BLaER1 (cell line): ENCODE measurements around the gene IDI2.
"Not testable (repeated sequence)": the region's sequence is repeated elsewhere in the genome, so short reads cannot be mapped to it uniquely, and the experiment has no call there.

ENCODE experiments used
- H3K27ac ChIP-seq: shearing (Covaris generic); formaldehyde crosslinking; 2 replicates; pipeline ENCODE4 v1.8.1; 2022
- H3K27me3 ChIP-seq: shearing (Covaris generic); formaldehyde crosslinking; 2 replicates; pipeline ENCODE4 v1.8.1; 2022
- H3K36me3 ChIP-seq: shearing (Covaris generic); formaldehyde crosslinking; 2 replicates; pipeline ENCODE4 v1.8.1; 2022
- H3K4me1 ChIP-seq: shearing (Covaris generic); formaldehyde crosslinking; 2 replicates; pipeline ENCODE4 v1.8.1; 2022
- H3K4me2 ChIP-seq: shearing (Covaris generic); formaldehyde crosslinking; 2 replicates; pipeline ENCODE4 v1.8.1; 2022
- H3K4me3 ChIP-seq: shearing (Covaris generic); formaldehyde crosslinking; 2 replicates; pipeline ENCODE4 v1.8.1; 2022
- H3K9ac ChIP-seq: shearing (Covaris generic); formaldehyde crosslinking; 2 replicates; pipeline ENCODE4 v1.8.1; 2022
- H3K9me3 ChIP-seq: shearing (Covaris generic); formaldehyde crosslinking; 2 replicates; pipeline ENCODE4 v1.8.1; 2022
- H4K20me1 ChIP-seq: shearing (Covaris generic); formaldehyde crosslinking; 2 replicates; pipeline ENCODE4 v1.8.1; 2022
- Cebpa-rat ChIP-seq: shearing (Covaris generic); IDR thresholded peaks from 2 replicates; pipeline ENCODE4 v1.8.1; 2022

IDI2 gene

DNA sequence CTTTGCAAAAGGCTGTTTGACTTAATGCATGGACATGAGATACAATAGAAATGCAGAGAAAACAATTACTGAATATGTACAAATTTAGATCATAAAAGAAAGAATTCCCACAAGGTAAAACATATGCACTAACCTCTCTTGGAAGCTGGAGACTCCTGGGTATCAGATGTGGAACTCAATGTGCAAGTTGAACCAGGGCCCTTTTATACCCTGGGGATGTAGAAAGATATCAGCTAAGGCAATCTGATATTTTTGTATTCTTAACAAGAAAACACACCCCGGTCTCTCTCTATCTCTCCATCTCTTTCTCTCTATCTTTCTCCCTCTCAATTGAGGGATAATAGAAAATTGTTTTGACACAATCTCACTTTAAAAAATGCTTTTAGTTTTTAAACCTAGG lies at the start of gene IDI2:
Gene IDI2, minus strand, starts transcription at position 177 of the 400 bp plus-strand sequence. CDS start 1,136 bp downstream, outside the sequence.
- H3K4me2 ChIP-seq: no peak within 1 kb of the TSS
- H3K9me3 ChIP-seq: peaks cover 2% of the 10 kb centered on the region; the same call in 1 of the 2 replicates
- H3K4me1 ChIP-seq: no peaks in the 10 kb centered on the region
- no peaks in the 10 kb centered on the region for H3K27me3 ChIP-seq
- H4K20me1 ChIP-seq: no peaks in the 10 kb centered on the region
- H3K4me3 ChIP-seq: no peak within 1 kb of the TSS
- H3K27ac ChIP-seq: no peak within 1 kb of the TSS
- no peak for TF ChIP-seq Cebpa-rat
- peaks cover 19% of the 10 kb centered on the region for H3K36me3 ChIP-seq
- H3K9ac ChIP-seq: no peak within 1 kb of the TSS

DNA sequence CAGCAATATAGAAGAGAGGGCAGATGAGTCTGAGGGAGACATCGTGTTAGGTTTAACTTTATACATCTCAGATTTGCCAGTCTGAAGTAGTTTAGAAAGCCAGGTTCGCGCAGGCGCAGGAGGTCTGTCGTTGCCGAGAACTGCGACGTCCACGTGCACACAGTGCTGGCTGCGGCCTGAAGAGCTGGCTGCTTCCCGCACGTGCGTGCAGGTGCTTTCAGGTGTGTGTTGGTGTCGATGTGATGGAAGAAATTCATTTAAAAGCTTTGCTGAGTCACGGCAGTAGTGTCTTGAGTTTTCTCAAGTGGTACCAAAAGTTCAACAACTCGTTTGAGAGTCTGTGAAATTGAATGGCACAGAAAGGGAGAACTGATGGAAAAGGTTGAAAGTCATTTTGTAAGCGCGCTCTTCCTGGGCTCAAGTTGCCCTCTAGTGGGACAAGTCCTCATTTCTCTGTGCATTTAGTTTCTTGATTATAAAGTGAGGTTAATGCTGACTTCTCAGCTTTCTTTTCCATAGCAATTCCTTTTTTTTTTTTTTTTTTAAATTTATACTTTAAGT lies 49.2 kb upstream of the IDI2 start:
- Histone ChIP-seq H3K4me2 (no peak overlapping the region), H3K27me3 (no peaks in the 10 kb centered on the region), H3K27ac (no peak overlapping the region), H3K4me1 (peaks cover 1% of the 10 kb centered on the region; the same call in 1 of the 2 replicates), H4K20me1 (peaks cover 75% of the 10 kb centered on the region), H3K36me3 (peaks cover 71% of the 10 kb centered on the region), H3K9me3 (no peaks in the 10 kb centered on the region), H3K4me3 (no peak overlapping the region), H3K9ac (no peak overlapping the region)
- no peak for TF ChIP-seq Cebpa-rat

DNA sequence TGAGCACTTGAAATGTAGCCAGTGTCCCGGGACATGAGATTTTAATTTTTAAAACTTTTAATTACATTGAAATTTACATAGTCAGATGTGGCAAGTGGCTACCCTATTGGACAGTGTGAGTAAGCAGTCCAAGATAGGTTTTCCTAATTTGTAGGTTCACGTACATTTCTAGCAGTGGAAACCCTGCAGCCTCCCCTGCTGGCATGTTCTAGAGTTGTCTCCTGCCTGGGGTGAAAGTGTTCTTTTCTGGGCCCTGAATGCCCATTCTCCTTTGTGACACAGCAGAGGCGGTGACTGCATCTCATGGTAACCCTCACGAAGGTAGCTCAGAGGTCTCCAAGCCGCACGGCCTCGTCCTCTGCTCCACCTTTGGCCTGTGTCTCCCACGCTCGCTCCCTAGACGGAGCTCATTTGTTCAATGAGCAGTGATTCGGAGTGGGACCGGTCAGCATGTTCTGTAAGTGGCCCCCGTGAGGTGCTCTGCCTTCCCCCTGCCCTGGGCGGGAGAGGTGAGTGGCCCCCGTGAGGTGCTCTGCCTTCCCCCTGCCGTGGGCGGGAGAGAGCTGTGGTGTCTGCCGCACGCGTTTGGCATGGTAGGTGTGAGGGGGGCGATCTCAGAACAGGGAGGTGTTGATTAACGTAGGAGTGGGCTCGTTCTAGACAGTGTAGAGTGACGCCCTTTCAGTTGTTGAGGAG lies 48.5 kb upstream of the IDI2 start:
- H3K36me3 ChIP-seq: peaks cover 65% of the 10 kb centered on the region
- H3K27ac ChIP-seq: no peak overlapping the region
- no peak overlapping the region for H3K9ac ChIP-seq
- TF ChIP-seq Cebpa-rat: no peak
- H3K9me3 ChIP-seq: no peaks in the 10 kb centered on the region
- H3K4me2 ChIP-seq: no peak overlapping the region
- H4K20me1 ChIP-seq: peaks cover 71% of the 10 kb centered on the region
- H3K27me3 ChIP-seq: no peaks in the 10 kb centered on the region
- H3K4me1 ChIP-seq: peaks cover 7% of the 10 kb centered on the region; the same call in 1 of the 2 replicates
- no peak overlapping the region for H3K4me3 ChIP-seq

DNA sequence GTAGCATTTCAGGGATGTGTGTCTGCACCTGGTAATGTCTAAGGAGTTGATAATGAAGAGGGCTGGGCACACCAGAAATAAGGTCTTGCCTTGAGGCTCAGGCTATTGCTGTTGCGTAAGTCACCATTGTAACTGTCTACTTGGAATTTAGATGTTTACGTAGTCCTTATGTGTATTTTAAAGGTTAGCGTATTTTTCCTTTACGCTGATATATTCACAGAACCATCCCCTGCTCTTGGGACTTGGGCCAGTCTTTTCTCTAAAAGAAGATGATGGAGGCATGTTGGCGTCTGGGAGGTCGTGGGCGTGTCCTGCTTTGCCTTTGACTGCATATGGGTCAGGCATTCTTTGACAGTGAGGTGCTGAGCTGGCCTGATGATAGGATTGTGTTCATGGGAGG lies 45.3 kb upstream of the IDI2 start:
- Histone ChIP-seq H3K9me3 (no peaks in the 10 kb centered on the region; the same call in 1 of the 2 replicates), H3K4me3 (no peak overlapping the region), H3K9ac (no peak overlapping the region), H3K27ac (no peak overlapping the region), H4K20me1 (peaks cover 51% of the 10 kb centered on the region), H3K36me3 (peaks cover 48% of the 10 kb centered on the region), H3K4me1 (peaks cover 12% of the 10 kb centered on the region; the same call in 1 of the 2 replicates), H3K27me3 (no peaks in the 10 kb centered on the region), H3K4me2 (no peak overlapping the region)
- no peak for TF ChIP-seq Cebpa-rat

DNA sequence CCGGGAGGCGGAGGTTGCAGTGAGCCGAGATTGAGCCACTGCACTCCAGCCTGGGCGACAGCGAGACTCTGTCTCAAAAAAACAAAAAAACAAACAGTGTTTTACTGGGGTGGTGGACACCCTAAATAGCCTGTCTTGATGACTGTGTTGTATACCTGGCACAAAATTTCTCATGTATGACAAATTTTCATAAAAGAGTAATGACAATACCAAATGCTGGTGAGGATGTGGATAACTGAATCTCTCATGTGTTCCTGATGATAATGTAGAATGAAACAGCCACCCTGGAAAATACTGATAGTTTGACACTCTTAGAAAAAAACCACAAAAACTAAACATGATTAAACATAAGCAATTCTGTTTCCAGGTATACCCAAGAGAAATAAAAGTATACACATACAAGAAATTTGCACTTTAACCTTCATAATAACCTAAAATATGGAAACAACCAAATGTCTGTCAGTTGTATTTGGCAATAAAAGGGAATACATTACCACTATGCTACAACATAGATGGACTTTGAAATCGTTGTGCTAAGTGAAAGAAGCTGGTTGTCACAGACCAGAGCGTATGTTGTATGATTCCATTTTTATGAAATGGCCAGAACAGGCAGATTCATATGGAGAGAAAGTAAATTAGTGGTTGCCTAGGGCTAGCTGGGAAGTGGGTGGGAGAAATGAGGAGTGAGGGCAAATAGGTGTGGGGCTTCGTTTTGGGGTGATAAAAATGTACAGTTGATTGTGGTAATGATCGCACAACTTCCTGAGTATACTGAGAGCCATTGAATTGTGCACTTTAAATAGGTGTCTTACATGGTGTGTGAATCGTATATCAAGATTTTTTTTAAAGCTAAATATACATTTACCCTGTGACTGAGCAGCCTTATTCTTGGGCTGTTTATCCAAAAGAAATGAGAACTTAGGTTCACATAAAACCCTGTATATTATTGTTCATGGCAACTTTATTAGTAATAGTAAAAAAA lies 43.0 kb upstream of the IDI2 start:
- Histone ChIP-seq H3K27me3 (no peaks in the 10 kb centered on the region), H4K20me1 (peaks cover 29% of the 10 kb centered on the region), H3K4me3 (no peak overlapping the region), H3K4me1 (peaks cover 32% of the 10 kb centered on the region), H3K4me2 (no peak overlapping the region), H3K9ac (no peak overlapping the region), H3K9me3 (no peaks in the 10 kb centered on the region; the same call in 1 of the 2 replicates), H3K36me3 (peaks cover 30% of the 10 kb centered on the region), H3K27ac (no peak overlapping the region)
- TF ChIP-seq Cebpa-rat: no peak

DNA sequence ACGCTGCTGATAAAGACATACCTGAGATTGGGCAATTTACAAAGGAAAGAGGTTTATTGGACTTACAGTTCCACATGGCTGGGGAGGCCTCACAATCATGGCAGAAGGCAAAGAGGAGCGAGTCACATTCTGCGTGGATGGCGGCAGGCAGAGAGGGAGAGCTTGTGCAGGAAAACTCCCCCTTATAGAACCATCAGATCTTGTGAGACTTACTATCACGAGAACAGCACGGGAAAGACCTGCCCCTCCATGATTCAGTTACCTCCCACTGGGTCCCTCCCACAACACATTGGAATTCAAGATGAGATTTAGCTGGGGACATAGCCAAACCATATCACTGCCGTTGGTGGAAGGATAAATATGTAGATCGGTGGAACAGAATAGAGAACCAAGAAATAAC lies 41.1 kb upstream of the IDI2 start:
- not testable (repeated sequence) for H3K9ac ChIP-seq, H3K4me3 ChIP-seq, H3K4me2 ChIP-seq, H3K27me3 ChIP-seq, H3K27ac ChIP-seq, H3K9me3 ChIP-seq
- Histone ChIP-seq H4K20me1 (peaks cover 25% of the 10 kb centered on the region), H3K4me1 (peaks cover 51% of the 10 kb centered on the region), H3K36me3 (peaks cover 16% of the 10 kb centered on the region)

DNA sequence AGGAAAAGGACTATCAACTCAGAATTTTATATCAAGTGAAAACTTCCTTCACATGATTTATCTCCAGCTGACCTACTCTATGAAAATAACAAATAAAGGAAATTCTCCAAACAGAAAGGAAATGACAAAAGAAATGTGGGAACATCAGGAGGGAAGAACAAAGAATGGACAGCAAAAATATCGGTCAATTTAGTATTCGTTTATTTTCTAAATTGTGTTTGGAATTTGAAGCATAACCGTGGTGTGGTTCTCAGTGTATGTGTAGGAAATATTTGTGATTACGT lies 39.2 kb upstream of the IDI2 start:
- H3K9me3 ChIP-seq: no peaks in the 10 kb centered on the region; the same call in 1 of the 2 replicates

DNA sequence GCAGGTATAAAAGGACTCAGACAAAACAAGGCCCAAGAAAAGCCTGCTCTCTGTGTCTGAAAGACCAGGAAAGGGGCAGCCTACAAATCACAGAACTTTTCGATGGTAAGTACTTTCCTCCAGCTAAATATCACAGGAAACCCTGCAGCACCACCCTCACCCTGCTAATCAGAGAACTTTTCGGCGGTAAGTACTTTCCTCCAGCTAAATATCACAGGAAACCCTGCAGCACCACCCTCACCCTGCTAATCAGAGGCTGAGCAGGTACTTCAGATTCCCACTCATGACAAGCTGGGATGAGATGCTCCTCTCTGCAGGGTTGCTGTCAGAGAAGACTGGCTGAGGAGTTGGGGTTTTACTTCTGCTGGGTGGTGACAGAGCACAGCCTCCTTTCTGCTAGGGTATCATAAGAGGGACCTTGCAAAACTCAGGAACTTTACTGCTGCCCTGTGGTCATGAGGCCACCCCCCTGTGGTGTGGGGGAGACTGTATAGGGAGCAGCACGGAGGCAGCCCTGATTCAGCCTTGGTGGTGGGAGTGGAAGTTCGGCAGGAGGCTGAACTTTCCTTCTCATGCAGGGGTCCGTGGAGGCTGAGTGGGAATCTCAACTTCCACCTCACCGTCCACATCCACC lies 37.7 kb upstream of the IDI2 start:
- H3K9ac ChIP-seq: peak overlapping the region; percentile 71
- H3K4me1 ChIP-seq: peaks cover 78% of the 10 kb centered on the region
- peak overlapping the region; percentile 84 for H3K27ac ChIP-seq
- H4K20me1 ChIP-seq: peaks cover 36% of the 10 kb centered on the region; the same call in 1 of the 2 replicates
- H3K4me3 ChIP-seq: peak overlapping the region; percentile 44
- peak overlapping the region; percentile 91 for H3K4me2 ChIP-seq
- no peak for TF ChIP-seq Cebpa-rat
- H3K36me3 ChIP-seq: peaks cover 12% of the 10 kb centered on the region; the same call in 1 of the 2 replicates
- no peaks in the 10 kb centered on the region; the same call in 1 of the 2 replicates for H3K9me3 ChIP-seq
- H3K27me3 ChIP-seq: no peaks in the 10 kb centered on the region

More for the DNA sequence above, 39.2 kb upstream of the IDI2 start:
- TF ChIP-seq Cebpa-rat: no peak
- Histone ChIP-seq H3K27ac (peak overlapping the region; percentile 84; the same call in 1 of the 2 replicates), H3K9ac (no peak overlapping the region; the same call in 1 of the 2 replicates), H3K4me1 (peaks cover 69% of the 10 kb centered on the region), H3K4me2 (peak overlapping the region; percentile 91), H4K20me1 (peaks cover 21% of the 10 kb centered on the region; the same call in 1 of the 2 replicates), H3K4me3 (no peak overlapping the region), H3K36me3 (peaks cover 9% of the 10 kb centered on the region; the same call in 1 of the 2 replicates), H3K27me3 (no peaks in the 10 kb centered on the region)
